Esophagus muscularis mucosa (tissue), 3 donors: ENCODE measurements around the gene PAQR9.

ENCODE experiments used
- EP300 ChIP-seq: sonication (generic); formaldehyde crosslinking; IDR thresholded peaks from one replicate; pipeline ENCODE4 v1.6.1; 2017; ENCODE audit warnings: antibody characterized with exemption
- POLR2AphosphoS5 ChIP-seq, 2 donors: sonication (generic); formaldehyde crosslinking; IDR thresholded peaks; one replicate each; pipeline ENCODE4 v1.6.1; 2017; ENCODE audit warnings: antibody characterized with exemption in 2 of 2

- TF ChIP-seq EP300 (no peak), POLR2AphosphoS5 (IDR thresholded peaks at IDR 0.05) (no peak)
These were observed 32.3 kb downstream of the PAQR9 start for GRCh38 chr3:142931222-142931621.
